Naive thymus-derived CD8-positive, alpha-beta T cell (primary cell): ENCODE results near the gene RHOC. TPM values are rescaled to one million over a fixed set of nuclear protein-coding genes. Genes with fewer than 3 reads are reported as not detected.

ENCODE experiments used
- ATAC-seq, 2 donors: fragments of 150-1000 bp; cut with Tn5 transposase in 1 of 2; sonication (Bioruptor Pico), chemical (Tn5 transposase) in 1 of 2; 1 replicate in 1 of 2; 2 replicates in 1 of 2; pipeline ENCODE4 v1.10.0; 2021; ENCODE audit warnings: mild to moderate bottlenecking in 2 of 2, moderate library complexity in 2 of 2
- POLR2A ChIA-PET: fragments of 350-600 bp; sonication (Branson Sonifier 250); formaldehyde crosslinking; loops from one replicate; lab custom pipeline; 2021; ENCODE audit warnings: antibody characterized with exemption; lab: Charles Lee
- DNase-seq, 10 donors: peaks; one replicate each; pipeline versions ENCODE4 v3.0.0 to v3.0.0-alpha.2; 2020 to 2022
- H3K27ac Mint-ChIP-seq, 10 donors: one replicate each; pipeline ENCODE4 v1.8.0; 2020 to 2022; ENCODE audit warnings: mild to moderate bottlenecking in 10 of 10, mixed read lengths in 10 of 10, moderate library complexity in 4 of 10, inconsistent platforms in 1 of 10
- H3K27me3 Mint-ChIP-seq, 5 donors: one replicate each; pipeline ENCODE4 v1.8.0; 2021 to 2022; ENCODE audit warnings: mixed read lengths in 5 of 5
- H3K36me3 Mint-ChIP-seq, 3 donors: one replicate each; pipeline ENCODE4 v1.8.0; 2020 to 2022; ENCODE audit warnings: mixed read lengths in 3 of 3, mild to moderate bottlenecking in 2 of 3, inconsistent platforms in 1 of 3
- H3K4me1 Mint-ChIP-seq, 4 donors: one replicate each; pipeline ENCODE4 v1.8.0; 2021 to 2022; ENCODE audit warnings: mixed read lengths in 4 of 4
- H3K4me3 Mint-ChIP-seq, 10 donors: one replicate each; pipeline ENCODE4 v1.8.0; 2020 to 2022; ENCODE audit warnings: mild to moderate bottlenecking in 10 of 10, mixed read lengths in 10 of 10, moderate library complexity in 6 of 10, inconsistent platforms in 1 of 10
- H3K9me3 Mint-ChIP-seq, 9 donors: one replicate each; pipeline ENCODE4 v1.8.0; 2020 to 2022; ENCODE audit warnings: mixed read lengths in 9 of 9, mild to moderate bottlenecking in 3 of 9, inconsistent platforms in 1 of 9, moderate library complexity in 1 of 9
- polyA plus RNA-seq, 3 donors: library from polyadenylated mRNA; unstranded; fragments of 300-500 nt; fragmentation: Illumina TruSeq; gene quantifications; one replicate each; pipeline ENCODE4 v1.2.3, GENCODE V29; 2021
- total RNA-seq, 8 experiments: library from RNA in 2 of 8; stranded (reverse) in 2 of 8; gene quantifications; one replicate each; pipeline ENCODE4 v1.2.3 and lab custom pipeline; 2021 to 2026

The RHOC gene
- total and polyA plus RNA-seq, 5 experiments from 2014 or later: 2.2 to 46.7 (median 3.0) TPM

GRCh38 chr1:112707221-112708001 lies 484 bp upstream of the RHOC start:
- Mint-ChIP-seq H3K4me1 (peaks cover 16 to 45% (median 38%) of the 10 kb centered on the region in 4 donors), H3K36me3 (no peaks in the 10 kb centered on the region), H3K27ac (peak overlapping the region in 5 of 10 donors; percentile 12 to 82 (median 69)), H3K27me3 (peaks cover 0 to 6% (median 4%) of the 10 kb centered on the region in 5 donors), H3K9me3 (no peaks in the 10 kb centered on the region), H3K4me3 (peak overlapping the region; percentile 68 to 88 (median 84))
- DNase-seq: peak; percentile 22 to 72 (median 52)
- ATAC-seq: peak; percentile 58 to 74
- POLR2A ChIA-PET: no interaction called here

- no peaks in the 10 kb centered on the region for H3K36me3 Mint-ChIP-seq
- ATAC-seq (peak; percentile 52 to 79), DNase-seq (peak in 7 of 10 donors; percentile 21 to 62 (median 45))
- no peaks in the 10 kb centered on the region for H3K9me3 Mint-ChIP-seq
- peak overlapping the region; percentile 57 to 86 (median 76) for H3K4me3 Mint-ChIP-seq
- POLR2A ChIA-PET: interaction anchor here (1.1 to 2.1 kb wide), 6 partner anchors 10 to 203 kb away, joined by 4 to 6 read pairs (median 4); partner anchors contain the start of genes CAPZA1, PPM1J and ST7L
- H3K4me1 Mint-ChIP-seq: peaks cover 30 to 68% (median 62%) of the 10 kb centered on the region in 4 donors
- H3K27ac Mint-ChIP-seq: peak overlapping the region; percentile 50 to 91 (median 81)
- peaks cover 0 to 2% (median 0%) of the 10 kb centered on the region in 5 donors for H3K27me3 Mint-ChIP-seq
Observed at GRCh38 chr1:112704934-112705627, 1.8 kb downstream of the RHOC start.

- H3K4me1 Mint-ChIP-seq: peaks cover 31 to 74% (median 66%) of the 10 kb centered on the region in 4 donors
- peak overlapping the region; percentile 41 to 84 (median 72) for H3K4me3 Mint-ChIP-seq
- ATAC-seq (no peak), DNase-seq (peak in 1 of 10 donors; percentile 26)
- H3K27ac Mint-ChIP-seq: peak overlapping the region in 9 of 10 donors; percentile 31 to 91 (median 78)
- no peaks in the 10 kb centered on the region for H3K9me3 Mint-ChIP-seq
- peaks cover 0 to 1% (median 0%) of the 10 kb centered on the region in 5 donors for H3K27me3 Mint-ChIP-seq
- POLR2A ChIA-PET: interaction anchor here (1.1 to 2.1 kb wide), 7 partner anchors 11 to 203 kb away, joined by 4 to 7 read pairs (median 4); partner anchors contain the start of genes CAPZA1, MOV10, PPM1J and ST7L
- H3K36me3 Mint-ChIP-seq: peaks cover 0 to 5% (median 0%) of the 10 kb centered on the region in 3 donors
Observed at GRCh38 chr1:112704391-112704933, 2.5 kb downstream of the RHOC start.

- no peaks in the 10 kb centered on the region for H3K27me3 Mint-ChIP-seq
- no peak for ATAC-seq
- peak in 1 of 10 donors; percentile 38 for DNase-seq
- peaks cover 32 to 81% (median 68%) of the 10 kb centered on the region in 4 donors for H3K4me1 Mint-ChIP-seq
- H3K27ac Mint-ChIP-seq: peak overlapping the region in 5 of 10 donors; percentile 21 to 87 (median 52)
- no peaks in the 10 kb centered on the region for H3K9me3 Mint-ChIP-seq
- peak overlapping the region in 2 of 10 donors; percentile 56 to 84 for H3K4me3 Mint-ChIP-seq
- peaks cover 0 to 13% (median 0%) of the 10 kb centered on the region in 3 donors for H3K36me3 Mint-ChIP-seq
- POLR2A ChIA-PET: interaction anchor here (1.3 to 2.1 kb wide), 4 partner anchors 12 to 84 kb away, joined by 4 to 7 read pairs (median 5); partner anchors contain the start of genes CAPZA1, MOV10 and PPM1J
Observed at GRCh38 chr1:112703706-112704105, 3.2 kb downstream of the RHOC start.

- peaks cover 0 to 23% (median 0%) of the 10 kb centered on the region in 3 donors for H3K36me3 Mint-ChIP-seq
- H3K27ac Mint-ChIP-seq: peak overlapping the region; percentile 17 to 94 (median 80)
- DNase-seq (peak in 1 of 10 donors; percentile 44), ATAC-seq (no peak)
- H3K27me3 Mint-ChIP-seq: no peaks in the 10 kb centered on the region
- no peaks in the 10 kb centered on the region for H3K9me3 Mint-ChIP-seq
- peaks cover 31 to 77% (median 65%) of the 10 kb centered on the region in 4 donors for H3K4me1 Mint-ChIP-seq
- H3K4me3 Mint-ChIP-seq: peak overlapping the region in 1 of 10 donors; percentile 4
- POLR2A ChIA-PET: interaction anchor here (1.3 to 1.5 kb wide), 2 partner anchors 28 kb away, joined by 5 to 7 read pairs; partner anchors contain the start of gene MOV10
Observed at GRCh38 chr1:112702420-112703261, 4.3 kb downstream of the RHOC start.

- peak overlapping the region in 7 of 10 donors; percentile 2 to 21 (median 8) for H3K4me3 Mint-ChIP-seq
- DNase-seq (no peak), ATAC-seq (no peak)
- H3K27me3 Mint-ChIP-seq: no peaks in the 10 kb centered on the region
- no peaks in the 10 kb centered on the region for H3K9me3 Mint-ChIP-seq
- peak overlapping the region; percentile 55 to 94 (median 78) for H3K27ac Mint-ChIP-seq
- POLR2A ChIA-PET: interaction anchor here (1.5 kb wide), 1 partner anchor 27 kb away, joined by 5 read pairs; the partner anchor contains the start of gene MOV10
- peaks cover 0 to 29% (median 0%) of the 10 kb centered on the region in 3 donors for H3K36me3 Mint-ChIP-seq
- H3K4me1 Mint-ChIP-seq: peaks cover 29 to 73% (median 61%) of the 10 kb centered on the region in 4 donors
Observed at GRCh38 chr1:112702067-112702395, 4.9 kb downstream of the RHOC start.

- H3K27ac Mint-ChIP-seq: peak overlapping the region; percentile 87 to 95 (median 92)
- H3K36me3 Mint-ChIP-seq: peaks cover 0 to 34% (median 0%) of the 10 kb centered on the region in 3 donors
- POLR2A ChIA-PET: interaction anchor here (0.6 to 1.5 kb wide), 4 partner anchors 14 to 1231 kb away, joined by 3 to 5 read pairs (median 4); partner anchors contain the start of genes MOV10 and PPM1J
- peaks cover 29 to 77% (median 61%) of the 10 kb centered on the region in 4 donors for H3K4me1 Mint-ChIP-seq
- no peaks in the 10 kb centered on the region for H3K27me3 Mint-ChIP-seq
- H3K9me3 Mint-ChIP-seq: no peaks in the 10 kb centered on the region
- H3K4me3 Mint-ChIP-seq: peak overlapping the region in 8 of 10 donors; percentile 13 to 67 (median 29)
- DNase-seq (no peak), ATAC-seq (no peak)
Observed at GRCh38 chr1:112701227-112702066, 5.5 kb downstream of the RHOC start.

GRCh38 chr1:112700290-112701226 lies 6.4 kb downstream of the RHOC start:
- DNase-seq (peak; percentile 45 to 87 (median 62)), ATAC-seq (peak; percentile 64)
- Mint-ChIP-seq H3K4me3 (peak overlapping the region in 8 of 10 donors; percentile 13 to 67 (median 52)), H3K27me3 (no peaks in the 10 kb centered on the region), H3K27ac (peak overlapping the region; percentile 87 to 95 (median 92)), H3K36me3 (peaks cover 0 to 43% (median 2%) of the 10 kb centered on the region in 3 donors), H3K9me3 (no peaks in the 10 kb centered on the region), H3K4me1 (peaks cover 26 to 72% (median 56%) of the 10 kb centered on the region in 4 donors)
- POLR2A ChIA-PET: interaction anchor here (0.6 to 1.3 kb wide), 3 partner anchors 15 to 1232 kb away, joined by 3 to 4 read pairs (median 4); partner anchors contain the start of genes MOV10 and PPM1J

GRCh38 chr1:112699425-112700144 lies 7.3 kb downstream of the RHOC start:
- POLR2A ChIA-PET: interaction anchor here (2.0 kb wide), 1 partner anchor 25 kb away, joined by 7 read pairs; the partner anchor contains the start of gene MOV10

More at GRCh38 chr1:112699425-112700144, 7.3 kb downstream of the RHOC start:
- Mint-ChIP-seq H3K27me3 (no peaks in the 10 kb centered on the region), H3K36me3 (peaks cover 0 to 51% (median 5%) of the 10 kb centered on the region in 3 donors), H3K27ac (peak overlapping the region; percentile 87 to 95 (median 92)), H3K4me1 (peaks cover 18 to 63% (median 46%) of the 10 kb centered on the region in 4 donors), H3K9me3 (no peaks in the 10 kb centered on the region), H3K4me3 (peak overlapping the region in 3 of 10 donors; percentile 13 to 50 (median 42))
- ATAC-seq: no peak
- no peak for DNase-seq
